HG03108 (cell line): ENCODE data around the gene JUNB.

Experiments used
- ATAC-seq: cut with Tn5 transposase; IDR thresholded peaks from one replicate; pipeline ENCODE4 v1.9.1; 2021; ENCODE audit warnings: moderate library complexity; ENCODE audit not compliant: unreplicated experiment

Gene JUNB

GRCh38 chr19:12773571-12773970, 17.7 kb upstream of the JUNB start:
- ATAC-seq, result no peak

DNA sequence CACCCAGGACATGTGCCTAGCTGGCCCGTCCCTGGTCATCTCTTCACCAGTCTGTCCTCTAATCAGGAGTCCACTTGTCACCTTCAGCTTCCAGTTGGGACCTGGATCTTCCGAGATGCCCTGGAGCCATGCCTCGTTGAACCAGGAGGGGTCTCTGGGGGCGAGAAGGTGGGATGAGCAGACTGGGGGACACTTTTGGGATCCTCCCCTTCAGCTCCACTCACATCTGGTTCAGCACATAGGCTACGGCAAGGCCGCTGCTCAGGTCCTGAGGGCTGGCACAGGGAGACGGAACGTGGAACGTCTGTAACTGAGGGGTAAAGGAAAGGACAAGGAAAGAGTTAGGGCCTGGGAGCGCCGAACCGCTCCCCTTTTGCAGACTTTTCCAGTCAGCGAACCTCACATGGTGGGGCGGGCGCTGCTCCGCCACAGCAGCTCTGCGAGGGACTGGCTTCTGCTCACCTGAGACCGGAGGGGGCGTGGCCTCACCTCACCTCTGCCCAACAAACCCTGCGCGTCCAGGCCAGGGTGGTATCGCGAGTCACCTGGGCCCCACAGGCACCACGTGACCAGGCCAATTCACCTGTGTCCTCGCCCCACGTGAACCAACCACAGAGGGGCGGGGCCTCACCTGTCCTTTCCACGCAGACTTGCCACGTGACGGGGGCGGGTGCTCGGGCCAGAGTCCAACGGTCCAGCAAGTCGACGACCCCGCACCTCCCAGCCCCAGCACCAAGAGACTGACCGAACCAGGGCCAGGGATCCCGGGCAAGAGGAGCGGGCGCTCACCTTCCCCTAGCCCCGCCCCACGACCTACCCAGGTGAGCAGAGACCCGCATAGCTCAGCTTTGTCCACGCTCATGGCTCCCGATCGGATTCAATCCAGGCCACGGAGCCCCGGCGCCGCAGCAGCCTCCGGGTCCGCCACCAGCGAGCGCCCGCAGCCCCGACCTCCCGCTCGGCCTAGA, 16.4 kb upstream of the JUNB start, which contains the start of gene HOOK2:
HOOK2 (minus strand) TSS at position 965 of the 968 bp plus-strand sequence; CDS start at position 862, 103 bp downstream.
- peak; percentile 1 for ATAC-seq

GRCh38 chr19:12777217-12778016, 13.9 kb upstream of the JUNB start:
- ATAC-seq, result no peak

- ATAC-seq, result no peak
Observed at GRCh38 chr19:12778017-12778904, 13.0 kb upstream of the JUNB start.

- no peak for ATAC-seq
Observed at GRCh38 chr19:12778905-12779161, 12.5 kb upstream of the JUNB start.

GRCh38 chr19:12779162-12779993, 11.9 kb upstream of the JUNB start:
- no peak for ATAC-seq

- no peak for ATAC-seq
Observed at GRCh38 chr19:12782174-12782423, 9.2 kb upstream of the JUNB start.

GRCh38 chr19:12782424-12783290, 8.6 kb upstream of the JUNB start:
- ATAC-seq, result peak; percentile 21

DNA sequence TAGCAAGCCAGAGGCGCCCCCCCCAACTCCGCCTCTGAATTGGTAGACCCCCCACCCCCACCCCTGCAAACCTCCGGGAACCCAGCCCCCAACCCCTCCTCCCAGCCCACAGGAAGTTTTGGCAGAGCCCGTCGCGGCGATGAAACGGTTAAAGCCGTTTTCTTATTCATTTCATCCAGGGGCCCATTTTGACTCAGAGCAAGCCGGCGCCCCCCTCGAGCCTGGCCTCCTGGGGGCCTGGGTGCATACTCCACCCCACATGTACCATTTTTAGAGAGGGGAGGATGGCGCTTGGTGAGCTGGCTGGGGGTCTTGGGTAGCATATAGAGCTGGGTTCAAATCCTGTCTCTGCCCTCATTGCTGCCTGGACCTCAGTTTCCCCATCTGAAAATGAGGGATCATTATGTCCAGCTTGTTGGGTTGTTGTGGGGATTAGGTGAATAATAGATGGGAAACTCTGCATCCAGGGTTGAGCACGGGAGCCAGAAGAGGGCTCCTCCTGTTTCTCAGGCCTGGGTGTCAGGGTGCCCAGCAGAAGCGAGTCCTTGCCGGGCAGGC, 7.9 kb upstream of the JUNB start:
- no peak for ATAC-seq

DNA sequence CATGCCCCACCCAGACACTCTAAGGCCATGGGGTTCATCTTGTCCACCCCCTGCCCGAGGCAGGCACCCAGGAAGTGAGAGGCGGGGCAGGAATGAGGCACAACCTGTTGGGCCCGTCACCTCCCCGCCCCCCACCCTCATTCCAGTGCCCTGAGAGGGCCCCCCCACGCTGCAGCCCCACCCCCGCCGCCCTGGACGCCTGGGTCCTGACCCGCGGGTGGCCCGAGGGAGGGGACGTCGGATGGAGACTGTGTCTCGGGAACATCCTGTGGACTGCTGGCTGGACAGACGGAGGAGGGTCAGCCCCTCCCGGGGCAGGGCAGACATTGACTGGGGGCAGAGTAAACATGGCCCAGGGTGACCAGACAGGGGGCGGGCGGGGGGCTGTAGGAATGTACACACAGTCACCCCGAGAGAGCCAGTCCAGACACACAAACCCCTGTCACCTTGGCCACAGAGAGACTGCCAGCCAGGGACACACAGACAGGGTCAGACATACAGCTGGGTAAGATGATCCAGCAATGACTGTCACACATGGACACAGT, 7.4 kb upstream of the JUNB start:
- no peak for ATAC-seq

GRCh38 chr19:12784394-12784870, 6.9 kb upstream of the JUNB start:
- ATAC-seq, result no peak

- no peak for ATAC-seq
Observed at GRCh38 chr19:12784871-12785430, 6.3 kb upstream of the JUNB start.

GRCh38 chr19:12785431-12786031, 5.8 kb upstream of the JUNB start:
- ATAC-seq, result no peak

GRCh38 chr19:12786141-12786870, 5.0 kb upstream of the JUNB start:
- no peak for ATAC-seq

DNA sequence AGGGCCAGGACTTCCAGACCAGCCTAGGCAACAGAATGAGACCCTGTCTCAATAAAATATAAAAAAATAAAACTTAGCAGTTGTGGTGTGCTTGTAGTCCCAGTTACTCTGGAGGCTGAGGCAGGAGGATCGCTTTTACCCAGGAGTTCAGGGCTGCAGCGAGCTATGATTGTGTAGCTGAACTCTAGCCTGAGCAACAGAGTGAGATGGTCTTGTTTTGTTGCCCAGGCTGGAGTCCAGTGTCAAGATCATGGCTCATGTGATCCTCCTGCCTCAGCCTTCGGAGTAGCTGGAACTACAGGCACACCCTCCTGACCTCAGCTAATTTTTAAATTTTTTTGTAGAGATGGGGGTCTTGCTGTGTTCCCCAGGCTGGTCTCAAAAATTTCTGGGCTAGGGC, 4.3 kb upstream of the JUNB start:
- ATAC-seq, result no peak

GRCh38 chr19:12787458-12787857, 3.8 kb upstream of the JUNB start:
- no peak for ATAC-seq

DNA sequence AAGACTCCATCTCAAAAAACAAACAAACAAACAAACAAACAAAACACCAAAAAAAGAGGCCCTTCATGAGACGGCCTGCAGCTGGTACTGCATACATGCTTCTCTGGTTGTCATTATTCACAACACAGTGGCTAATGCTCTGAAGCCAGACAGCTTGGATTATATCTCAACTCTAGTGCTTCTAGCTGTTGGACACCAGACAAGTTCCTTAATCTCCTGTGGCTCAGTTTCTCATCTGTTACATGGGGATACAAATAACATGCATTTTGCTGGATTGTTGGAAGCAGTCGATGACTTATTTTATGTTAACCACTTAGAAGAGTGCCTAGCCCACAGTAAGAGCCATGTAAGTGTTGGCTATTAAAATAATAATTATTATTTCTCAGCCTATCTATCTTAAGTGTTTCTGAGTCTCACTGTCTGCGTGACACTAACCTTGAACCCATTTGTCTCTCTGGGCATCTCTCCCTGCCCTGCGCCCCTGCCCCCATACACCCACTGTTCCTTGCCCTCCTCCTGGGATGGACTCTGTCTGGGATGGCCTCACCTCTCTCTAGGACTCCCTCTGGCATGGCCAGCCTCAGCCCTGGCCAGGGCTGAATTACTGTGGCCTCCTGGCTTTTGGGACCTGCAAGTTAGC, 3.1 kb upstream of the JUNB start:
- no peak for ATAC-seq
